Peyer's patch (tissue), 4 donors: ENCODE results near the gene SLC17A7. TPM values are rescaled to one million over a fixed set of nuclear protein-coding genes. Genes with fewer than 3 reads are reported as not detected.

Experiments
- DNase-seq, 3 donors: peaks; one replicate each; pipeline ENCODE4 v3.0.0-alpha.2; 2017 to 2019
- H3K27ac ChIP-seq, 4 donors: fragments of 200-600 bp; sonication (generic); one replicate each; pipeline ENCODE4 v1.5.1; 2016 to 2019
- H3K27me3 ChIP-seq, 2 donors: fragments of 200-600 bp; sonication (generic); one replicate each; pipeline ENCODE4 v1.5.1; 2019
- H3K36me3 ChIP-seq, 3 donors: fragments of 200-600 bp; sonication (generic); one replicate each; pipeline ENCODE4 v1.5.1; 2016 to 2019
- H3K4me1 ChIP-seq, 4 donors: fragments of 200-600 bp; sonication (generic); one replicate each; pipeline ENCODE4 v1.5.1; 2016 to 2019
- H3K4me3 ChIP-seq, 4 donors: fragments of 200-600 bp; sonication (generic); 1 replicate in 3 of 4; 2 replicates in 1 of 4; pipeline ENCODE4 v1.5.1; 2016 to 2019; ENCODE audit warnings: mild to moderate bottlenecking in 1 of 4
- H3K9me3 ChIP-seq, 4 donors: fragments of 200-600 bp; sonication (generic); one replicate each; pipeline ENCODE4 v1.5.1; 2016 to 2019; ENCODE audit warnings: mild to moderate bottlenecking in 1 of 4
- POLR2A ChIP-seq, 2 donors: fragments of 450-650 bp; IDR thresholded peaks; one replicate each; pipeline ENCODE4 v1.5.1; 2017; ENCODE audit warnings: antibody characterized with exemption in 2 of 2, mild to moderate bottlenecking in 2 of 2, moderate library complexity in 2 of 2
- total RNA-seq, 4 donors: library from RNA; depleted of rRNA; stranded (reverse); fragments of >200 nt; gene quantifications; one replicate each; pipeline ENCODE4 v1.1.0, GENCODE V29; 2016
- TF ChIP-seq, protein P1 (sequence below), 6 experiments: fragments of 450-650 bp in 4 of 6; fragments of 200-600 bp in 2 of 6; sonication (generic) in 1 of 6; IDR thresholded peaks; one replicate each; pipeline ENCODE4 v1.5.1; 2017 to 2019; ENCODE audit warnings: antibody characterized with exemption in 6 of 6, mild to moderate bottlenecking in 3 of 6, moderate library complexity in 1 of 6

SLC17A7 gene
- total RNA-seq, 4 donors from 2014 or later = 1.2 to 2.0 (median 1.7) TPM; not detected in 1

DNA sequence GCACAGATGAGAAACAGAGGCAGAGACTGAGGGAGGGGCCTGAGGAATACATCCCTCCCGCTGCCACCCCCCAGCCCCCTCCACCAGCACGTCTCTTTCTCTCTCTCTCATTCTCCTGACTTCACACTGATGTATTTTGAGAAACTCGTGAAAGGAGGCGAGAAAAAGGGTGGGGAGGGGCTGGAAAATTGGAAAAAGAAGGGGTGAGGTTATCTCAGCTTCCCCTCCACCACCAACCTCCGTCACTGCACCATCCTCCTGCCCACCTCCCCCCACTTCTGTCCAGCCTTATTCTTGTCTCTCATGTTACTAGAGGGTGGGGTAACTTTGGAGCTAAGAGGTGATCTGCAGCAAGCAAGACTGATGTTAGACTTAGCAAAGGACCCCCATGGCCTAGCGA, 1.5 kb downstream of the SLC17A7 start:
- Histone ChIP-seq H3K27me3 (peaks cover 0 to 50% of the 10 kb centered on the region in 2 donors), H3K9me3 (peaks cover 0 to 4% (median 0%) of the 10 kb centered on the region in 4 donors), H3K36me3 (no peaks in the 10 kb centered on the region), H3K27ac (no peak overlapping the region), H3K4me3 (no peak overlapping the region), H3K4me1 (peaks cover 0 to 12% (median 0%) of the 10 kb centered on the region in 4 donors)
- no peak for TF ChIP-seq POLR2A (IDR thresholded peaks at IDR 0.05)
- TF ChIP-seq, protein P1, sequence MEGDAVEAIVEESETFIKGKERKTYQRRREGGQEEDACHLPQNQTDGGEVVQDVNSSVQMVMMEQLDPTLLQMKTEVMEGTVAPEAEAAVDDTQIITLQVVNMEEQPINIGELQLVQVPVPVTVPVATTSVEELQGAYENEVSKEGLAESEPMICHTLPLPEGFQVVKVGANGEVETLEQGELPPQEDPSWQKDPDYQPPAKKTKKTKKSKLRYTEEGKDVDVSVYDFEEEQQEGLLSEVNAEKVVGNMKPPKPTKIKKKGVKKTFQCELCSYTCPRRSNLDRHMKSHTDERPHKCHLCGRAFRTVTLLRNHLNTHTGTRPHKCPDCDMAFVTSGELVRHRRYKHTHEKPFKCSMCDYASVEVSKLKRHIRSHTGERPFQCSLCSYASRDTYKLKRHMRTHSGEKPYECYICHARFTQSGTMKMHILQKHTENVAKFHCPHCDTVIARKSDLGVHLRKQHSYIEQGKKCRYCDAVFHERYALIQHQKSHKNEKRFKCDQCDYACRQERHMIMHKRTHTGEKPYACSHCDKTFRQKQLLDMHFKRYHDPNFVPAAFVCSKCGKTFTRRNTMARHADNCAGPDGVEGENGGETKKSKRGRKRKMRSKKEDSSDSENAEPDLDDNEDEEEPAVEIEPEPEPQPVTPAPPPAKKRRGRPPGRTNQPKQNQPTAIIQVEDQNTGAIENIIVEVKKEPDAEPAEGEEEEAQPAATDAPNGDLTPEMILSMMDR (IDR thresholded peaks at IDR 0.05) = no peak
- no peak for DNase-seq

DNA sequence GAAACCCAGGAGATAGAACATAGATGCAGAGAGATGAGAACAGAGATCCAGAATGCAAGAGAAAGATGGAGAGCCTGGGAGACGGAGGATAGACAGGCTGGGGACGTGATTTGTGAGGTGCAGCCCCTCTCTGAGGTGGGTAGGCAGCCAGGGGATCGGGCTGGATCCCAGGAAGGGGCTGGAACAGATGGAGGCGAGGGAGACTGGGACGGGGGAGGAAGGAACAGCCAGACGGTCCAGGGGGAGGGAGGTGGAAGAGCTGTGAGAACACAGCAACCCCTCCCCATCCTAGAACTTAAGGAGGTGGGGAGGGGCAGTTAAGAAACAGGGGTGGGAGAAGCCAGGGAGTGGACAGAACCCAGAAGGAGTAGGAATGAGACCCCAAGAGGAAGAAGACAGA, 3.1 kb downstream of the SLC17A7 start:
- no peak overlapping the region for H3K27ac ChIP-seq
- TF ChIP-seq, protein P1 (IDR thresholded peaks at IDR 0.05) = no peak
- no peak for TF ChIP-seq POLR2A (IDR thresholded peaks at IDR 0.05)
- no peak overlapping the region for H3K4me3 ChIP-seq
- peaks cover 0 to 12% (median 0%) of the 10 kb centered on the region in 4 donors for H3K4me1 ChIP-seq
- H3K27me3 ChIP-seq = peaks cover 0 to 65% of the 10 kb centered on the region in 2 donors
- H3K9me3 ChIP-seq = peaks cover 0 to 4% (median 0%) of the 10 kb centered on the region in 4 donors
- H3K36me3 ChIP-seq = no peaks in the 10 kb centered on the region
- no peak for DNase-seq

DNA sequence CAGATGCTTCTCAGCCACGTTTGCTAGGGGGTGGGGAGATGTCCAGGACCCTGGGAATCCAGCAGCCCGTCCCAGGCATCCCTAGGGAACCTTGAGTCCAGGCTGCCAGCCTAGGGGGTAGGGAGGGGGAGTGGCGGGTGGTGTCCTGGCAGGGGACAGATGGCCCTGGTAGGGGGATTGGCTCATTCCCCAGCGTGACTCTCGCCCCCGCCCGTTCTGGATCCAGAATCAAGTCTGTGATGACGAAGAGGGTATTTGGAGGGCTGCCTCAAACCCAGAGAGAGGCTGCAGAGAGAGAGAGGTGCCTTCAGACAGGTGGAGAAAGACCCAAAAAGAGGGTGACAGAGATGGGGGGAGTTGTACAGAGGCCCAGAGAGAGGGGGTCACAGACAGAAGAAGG, 4.1 kb downstream of the SLC17A7 start:
- DNase-seq = no peak
- H3K9me3 ChIP-seq = peaks cover 0 to 4% (median 0%) of the 10 kb centered on the region in 4 donors
- TF ChIP-seq, protein P1 (IDR thresholded peaks at IDR 0.05) = no peak
- no peak for TF ChIP-seq POLR2A (IDR thresholded peaks at IDR 0.05)
- peaks cover 0 to 8% (median 0%) of the 10 kb centered on the region in 4 donors for H3K4me1 ChIP-seq
- no peaks in the 10 kb centered on the region for H3K36me3 ChIP-seq
- no peak overlapping the region for H3K4me3 ChIP-seq
- H3K27me3 ChIP-seq = peaks cover 0 to 73% of the 10 kb centered on the region in 2 donors
- no peak overlapping the region for H3K27ac ChIP-seq

DNA sequence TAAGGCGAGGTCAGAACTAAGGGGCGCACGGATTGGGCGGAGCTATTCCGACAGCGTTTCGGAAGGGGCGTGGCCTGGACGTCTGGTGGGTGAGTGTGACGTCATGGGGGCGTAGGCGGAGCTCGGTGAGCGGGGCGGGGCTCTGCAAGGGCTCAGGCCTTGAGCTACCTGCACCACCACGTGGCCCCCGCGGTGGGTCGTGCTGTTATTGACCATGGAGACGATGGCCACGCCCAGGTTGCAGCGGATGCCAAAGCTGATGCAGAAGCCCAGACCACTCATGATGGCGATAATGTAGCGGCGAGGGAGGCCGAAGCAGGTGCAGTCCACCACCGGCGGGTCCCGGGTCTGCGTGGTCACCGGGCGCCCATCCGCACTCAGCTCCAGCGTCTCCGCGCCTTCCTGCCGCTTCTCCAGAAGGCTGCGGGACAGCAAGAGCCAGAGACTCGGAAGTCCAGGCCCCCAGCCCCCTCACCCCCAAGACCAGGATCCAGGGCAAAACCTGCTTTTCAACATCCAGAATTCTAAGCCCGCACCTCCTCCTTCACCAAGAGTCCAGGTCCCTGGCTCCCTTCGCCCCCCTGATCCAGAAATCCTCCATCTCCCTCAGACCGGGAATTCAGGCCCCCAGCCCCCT, 4.8 kb downstream of the SLC17A7 start:
- DNase-seq = peak in 1 of 3 donors; percentile 39
- no peak overlapping the region for H3K27ac ChIP-seq
- no peak overlapping the region for H3K4me3 ChIP-seq
- H3K4me1 ChIP-seq = peaks cover 0 to 6% (median 0%) of the 10 kb centered on the region in 4 donors
- H3K9me3 ChIP-seq = peaks cover 0 to 4% (median 0%) of the 10 kb centered on the region in 4 donors
- H3K36me3 ChIP-seq = no peaks in the 10 kb centered on the region
- H3K27me3 ChIP-seq = peaks cover 0 to 73% of the 10 kb centered on the region in 2 donors
- TF ChIP-seq POLR2A (IDR thresholded peaks at IDR 0.05) = no peak
- TF ChIP-seq, protein P1 (IDR thresholded peaks at IDR 0.05) = no peak

DNA sequence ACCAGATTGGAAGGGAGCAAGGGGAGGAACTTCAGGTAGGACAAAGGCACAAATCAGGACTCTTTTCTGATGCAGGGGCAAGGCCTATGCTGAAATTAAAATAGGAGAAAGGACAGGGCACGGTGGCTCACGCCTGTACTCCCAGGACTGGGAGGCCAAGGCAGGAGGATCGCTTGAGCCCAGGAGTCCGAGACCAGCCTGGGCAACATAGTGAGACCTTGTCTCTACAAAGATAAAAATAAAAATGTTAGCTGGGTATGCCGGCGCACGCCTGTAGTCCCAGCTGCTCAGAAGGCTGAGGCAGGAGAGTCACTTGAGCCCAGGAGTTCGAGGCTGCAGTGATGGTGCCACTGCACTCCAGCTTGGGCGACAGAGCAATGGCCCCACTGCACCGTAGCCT, 5.7 kb downstream of the SLC17A7 start:
- Histone ChIP-seq H3K4me3 (no peak overlapping the region), H3K27ac (no peak overlapping the region), H3K9me3 (peaks cover 0 to 4% (median 0%) of the 10 kb centered on the region in 4 donors), H3K36me3 (no peaks in the 10 kb centered on the region), H3K4me1 (no peaks in the 10 kb centered on the region), H3K27me3 (peaks cover 0 to 73% of the 10 kb centered on the region in 2 donors)
- no peak for DNase-seq
- TF ChIP-seq POLR2A (IDR thresholded peaks at IDR 0.05) = no peak
- TF ChIP-seq, protein P1 (IDR thresholded peaks at IDR 0.05) = no peak
